ENCODE data around the gene MXRA8.

MXRA8 gene

GRCh38 chr1:1366699-1367066, 8.3 kb upstream of the MXRA8 start:
- no peak for DNase-seq (ENCODE audit: low spot score)

GRCh38 chr1:1365875-1366698, 7.7 kb upstream of the MXRA8 start:
- no peak for DNase-seq (ENCODE audit: low spot score)

DNA sequence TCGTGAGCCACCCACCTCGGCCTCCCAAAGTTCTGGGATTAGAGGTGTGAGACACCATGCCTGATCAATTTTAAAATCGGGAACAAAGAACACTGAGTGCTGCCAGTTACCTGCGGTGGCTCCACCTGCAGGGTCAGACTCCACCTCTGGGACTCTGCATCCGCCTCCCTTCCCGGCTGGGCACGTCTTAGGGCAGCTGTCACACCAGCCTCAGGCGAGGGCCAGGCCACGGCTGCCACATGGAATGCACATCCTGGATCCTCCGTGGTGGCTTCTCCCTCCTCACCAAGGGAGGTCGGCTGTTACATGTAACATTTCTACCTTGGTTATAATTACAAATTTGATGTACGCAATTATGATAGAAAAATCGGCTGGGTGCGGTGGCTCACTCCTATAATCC, 5.9 kb upstream of the MXRA8 start:
- DNase-seq (ENCODE audit: low spot score): no peak

DNA sequence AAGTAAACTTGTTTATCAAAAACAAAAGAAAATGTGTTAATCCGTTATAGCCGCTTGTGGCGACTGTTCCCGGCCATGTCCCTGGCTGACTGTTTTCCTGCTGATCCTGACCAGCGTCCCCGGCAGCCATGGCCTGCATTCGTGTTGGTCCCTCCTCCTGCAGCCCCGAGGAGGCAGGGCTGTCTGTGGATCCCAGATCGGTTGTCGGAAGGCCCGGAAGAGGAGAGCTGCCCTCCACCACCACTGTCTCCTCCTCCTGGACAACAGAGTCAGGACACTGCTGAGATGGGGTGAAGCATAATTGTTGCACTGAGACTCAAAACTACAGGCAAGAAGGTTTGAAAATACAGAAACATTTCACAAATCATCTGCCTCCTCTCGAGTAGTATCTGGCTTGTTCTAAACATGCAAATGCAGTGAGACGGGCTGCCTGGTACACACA, 3.6 kb upstream of the MXRA8 start:
- DNase-seq (ENCODE audit: low spot score): no peak

DNA sequence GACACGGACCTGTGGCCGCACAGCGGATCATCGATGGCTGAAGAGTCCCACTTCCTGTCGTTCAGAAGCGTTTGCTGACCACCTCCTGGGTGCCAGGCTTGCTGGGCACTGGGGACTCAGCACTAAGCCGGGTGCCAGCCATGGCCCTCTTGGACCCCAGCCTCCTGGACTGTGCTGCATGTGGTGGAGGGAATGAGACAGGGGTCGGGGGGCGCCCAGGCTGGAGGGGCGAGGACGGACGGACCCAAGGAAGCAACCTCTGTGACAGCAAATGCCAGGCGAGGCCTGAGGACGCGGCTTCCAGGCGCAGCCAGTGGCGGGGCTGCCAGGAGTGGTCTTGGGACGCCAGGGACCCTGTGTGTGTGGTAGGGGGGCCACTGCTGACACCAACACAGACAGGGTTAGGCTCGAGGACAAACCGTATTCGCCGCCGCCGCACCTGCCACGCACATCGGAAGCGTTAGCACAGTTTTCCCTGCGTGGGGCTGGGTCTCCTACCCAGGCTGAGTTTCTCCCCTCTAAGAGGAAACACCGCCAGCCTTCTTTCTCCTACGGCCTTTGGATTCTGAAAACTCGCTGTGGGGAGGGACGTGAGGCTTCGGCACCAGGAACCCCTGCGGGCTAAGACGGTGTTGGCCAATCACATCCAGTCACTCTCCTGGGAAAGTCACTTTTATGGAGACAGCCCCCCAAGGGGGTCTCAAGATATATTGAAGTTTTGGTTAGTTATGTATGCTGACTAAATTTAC, 3.1 kb upstream of the MXRA8 start:
- no peak for DNase-seq (ENCODE audit: low spot score)

DNA sequence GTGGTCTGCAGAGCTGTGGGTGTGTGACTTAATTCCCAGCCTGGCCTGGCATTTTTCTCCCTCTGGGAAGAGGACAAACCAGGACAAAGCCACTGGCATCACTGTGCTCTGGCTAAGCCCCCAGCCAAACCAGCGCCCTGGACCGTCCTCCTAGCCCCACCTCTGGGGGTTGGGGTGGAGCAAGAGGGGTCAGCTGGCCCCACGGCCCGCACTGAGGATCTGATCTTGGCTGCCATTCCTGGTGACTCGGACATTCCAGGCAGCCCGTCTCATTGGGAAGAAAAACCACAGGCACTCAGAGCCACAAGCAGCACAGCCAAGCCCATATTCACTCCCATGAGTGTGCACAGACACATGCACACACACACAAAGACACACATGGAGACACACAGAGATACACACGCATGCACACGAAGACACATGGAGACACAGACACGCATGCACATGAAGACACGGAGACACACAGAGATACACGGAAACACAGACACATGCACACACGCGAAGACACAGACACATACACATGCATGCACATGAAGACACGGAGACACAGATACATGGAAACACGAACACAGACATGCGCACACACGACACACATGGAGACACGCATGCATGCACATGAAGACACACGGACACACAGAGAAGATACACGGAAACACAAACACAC, 2.3 kb upstream of the MXRA8 start:
- DNase-seq (ENCODE audit: low spot score): no peak

DNA sequence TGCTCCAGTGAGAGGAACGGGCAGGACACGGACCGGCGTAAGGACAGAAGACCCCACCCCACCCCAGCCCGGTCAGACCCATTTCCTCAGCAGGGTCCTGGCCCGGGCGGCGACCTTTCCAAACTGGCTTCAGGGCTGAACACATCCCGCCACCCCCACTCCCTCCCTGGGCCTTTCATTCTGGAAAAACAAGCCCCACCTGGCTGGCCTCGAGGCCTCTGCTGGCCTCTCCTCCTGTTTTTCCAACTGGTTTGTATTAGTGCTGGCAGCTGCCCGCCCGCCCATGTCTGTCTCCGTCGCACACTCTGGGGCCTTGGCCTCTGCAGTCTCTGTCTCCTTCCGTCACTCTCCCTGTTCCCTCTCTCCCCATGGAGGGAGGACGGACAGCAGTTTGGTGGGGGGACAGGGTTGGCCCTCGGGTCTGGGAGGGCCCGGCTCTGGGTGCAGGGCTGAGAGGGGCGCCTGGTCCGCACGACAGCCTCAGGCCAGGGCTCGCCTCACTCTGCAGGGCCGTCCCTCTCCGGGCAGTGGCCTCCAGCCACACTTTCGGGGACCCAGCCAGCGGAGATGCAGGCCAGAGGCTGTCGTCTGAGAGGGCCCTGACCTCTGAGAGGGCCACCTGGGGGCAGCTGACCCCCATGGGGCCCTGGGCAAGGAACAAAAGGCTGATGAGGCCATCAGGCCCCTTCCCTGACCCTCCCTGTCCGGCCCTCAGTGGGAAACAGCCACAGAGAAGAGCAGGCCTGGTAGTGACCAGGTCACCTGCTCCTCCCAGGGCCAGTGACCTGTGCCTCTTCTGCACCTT, 1.5 kb upstream of the MXRA8 start:
- no peak for DNase-seq (ENCODE audit: low spot score)

GRCh38 chr1:1359308-1359663, 931 bp upstream of the MXRA8 start:
- DNase-seq (ENCODE audit: low spot score): no peak

DNA sequence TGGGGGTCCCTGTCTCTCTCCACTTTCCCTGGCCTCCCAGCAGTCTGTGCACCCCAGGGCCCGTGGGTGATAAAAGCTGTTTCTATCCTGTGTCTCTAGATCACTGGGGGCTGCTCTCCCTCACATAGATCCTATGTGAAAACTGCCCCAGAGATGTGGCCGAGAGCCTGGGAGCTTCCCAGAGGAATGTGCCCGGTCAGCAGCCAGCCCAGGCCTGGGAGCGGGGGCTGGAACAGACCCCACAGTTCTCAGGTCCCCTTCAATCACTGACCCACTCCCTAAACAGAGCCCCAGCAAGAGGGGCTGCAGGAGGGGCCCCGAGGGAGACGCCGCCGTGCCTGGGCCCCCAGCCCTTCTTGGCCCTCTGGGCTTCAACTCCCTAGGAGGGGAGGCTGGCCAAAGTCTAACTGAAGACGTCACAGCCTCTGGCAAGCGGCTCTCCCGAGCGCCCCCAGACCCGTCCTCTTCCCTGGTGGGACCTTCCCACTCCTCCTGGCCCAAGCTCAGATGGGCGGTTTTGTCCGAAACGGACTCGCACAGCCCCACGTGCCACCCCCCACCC, 403 bp downstream of the MXRA8 start:
- DNase-seq (ENCODE audit: low spot score): no peak

DNA sequence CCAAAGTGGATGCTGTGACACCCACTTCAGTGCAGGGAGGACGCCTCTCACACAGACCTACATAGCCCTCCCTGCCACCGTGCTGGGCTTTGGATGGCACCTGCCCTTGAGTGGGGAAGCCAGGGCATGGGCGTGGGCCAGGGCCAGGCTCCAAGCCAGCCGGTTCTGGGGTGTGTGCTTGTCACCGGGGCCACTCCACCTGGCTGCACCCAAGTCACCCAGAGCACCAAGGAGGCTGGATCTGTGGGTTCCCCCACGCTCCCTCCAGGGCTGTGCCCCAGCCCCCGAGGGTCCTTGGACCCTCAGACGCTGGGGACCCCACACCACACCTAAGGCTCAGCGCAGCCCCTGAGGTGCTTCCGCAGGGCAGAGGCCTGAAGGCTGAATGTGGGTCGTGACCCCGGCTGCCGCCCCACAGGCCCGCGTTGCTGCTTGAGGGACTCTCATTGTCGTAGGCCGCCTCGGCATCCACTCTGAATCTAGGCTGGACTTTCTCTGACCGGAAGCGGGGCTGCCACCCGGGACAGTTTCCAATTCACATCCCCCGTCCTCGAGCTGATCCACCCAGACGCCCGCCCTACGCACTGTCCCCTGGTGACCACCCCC, 1.5 kb downstream of the MXRA8 start:
- no peak for DNase-seq (ENCODE audit: low spot score)

DNA sequence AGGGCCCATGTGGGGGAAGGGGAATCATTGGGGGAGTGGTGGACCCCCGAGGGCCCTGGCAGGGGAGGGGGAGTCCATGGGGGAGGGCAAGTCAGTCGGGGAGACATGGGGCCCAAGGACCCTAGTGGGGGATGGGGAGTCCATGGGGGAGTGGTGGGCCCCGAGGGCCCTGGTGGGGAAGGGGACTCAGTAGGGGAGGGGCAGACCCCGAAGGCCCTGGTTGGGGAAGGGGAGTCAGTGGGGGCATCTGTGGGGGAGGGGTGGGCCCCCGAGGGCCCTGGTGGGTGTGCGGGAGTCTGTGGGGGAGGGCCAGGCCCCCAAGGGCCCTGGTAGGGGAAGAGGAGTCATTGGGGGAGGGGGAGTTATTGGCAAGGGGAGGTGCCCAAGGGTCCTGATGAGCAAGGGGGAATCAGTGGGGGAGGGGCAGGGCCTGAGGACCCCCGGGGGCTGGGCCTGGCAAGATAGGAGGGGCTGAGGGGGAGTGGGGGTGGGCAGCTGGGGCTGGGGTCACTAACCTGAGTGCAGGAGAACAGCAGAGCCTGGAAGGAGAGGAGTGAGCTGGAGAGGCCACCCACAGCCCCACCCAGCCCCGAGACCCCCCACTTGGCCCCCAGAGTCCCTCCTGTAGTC, 2.1 kb downstream of the MXRA8 start:
- DNase-seq (ENCODE audit: low spot score): no peak

DNA sequence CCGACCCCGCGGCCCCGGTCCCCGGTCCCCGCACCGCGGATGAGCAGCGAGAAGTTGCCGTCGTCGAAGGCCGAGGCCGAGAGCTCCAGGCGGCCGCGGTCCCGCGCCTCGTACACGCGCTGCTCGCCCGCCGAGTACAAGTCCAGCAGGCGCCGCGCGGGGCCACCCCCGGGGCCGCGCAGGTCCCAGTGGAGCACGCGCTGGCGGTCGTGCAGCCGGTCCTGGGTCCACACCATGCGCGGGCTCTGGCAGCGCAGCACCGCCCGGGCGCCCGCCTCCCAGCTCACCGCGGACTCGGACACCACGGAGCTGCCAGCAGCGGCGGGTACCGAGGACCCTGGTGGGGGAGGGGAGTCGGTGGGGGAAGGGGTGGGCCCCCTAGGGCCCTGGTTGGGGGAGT, 2.9 kb downstream of the MXRA8 start:
- DNase-seq (ENCODE audit: low spot score): no peak

- DNase-seq (ENCODE audit: low spot score): no peak
Measured at GRCh38 chr1:1354271-1355247, 3.8 kb downstream of the MXRA8 start.

GRCh38 chr1:1353389-1354151, 4.8 kb downstream of the MXRA8 start:
- DNase-seq (ENCODE audit: low spot score): no peak

DNA sequence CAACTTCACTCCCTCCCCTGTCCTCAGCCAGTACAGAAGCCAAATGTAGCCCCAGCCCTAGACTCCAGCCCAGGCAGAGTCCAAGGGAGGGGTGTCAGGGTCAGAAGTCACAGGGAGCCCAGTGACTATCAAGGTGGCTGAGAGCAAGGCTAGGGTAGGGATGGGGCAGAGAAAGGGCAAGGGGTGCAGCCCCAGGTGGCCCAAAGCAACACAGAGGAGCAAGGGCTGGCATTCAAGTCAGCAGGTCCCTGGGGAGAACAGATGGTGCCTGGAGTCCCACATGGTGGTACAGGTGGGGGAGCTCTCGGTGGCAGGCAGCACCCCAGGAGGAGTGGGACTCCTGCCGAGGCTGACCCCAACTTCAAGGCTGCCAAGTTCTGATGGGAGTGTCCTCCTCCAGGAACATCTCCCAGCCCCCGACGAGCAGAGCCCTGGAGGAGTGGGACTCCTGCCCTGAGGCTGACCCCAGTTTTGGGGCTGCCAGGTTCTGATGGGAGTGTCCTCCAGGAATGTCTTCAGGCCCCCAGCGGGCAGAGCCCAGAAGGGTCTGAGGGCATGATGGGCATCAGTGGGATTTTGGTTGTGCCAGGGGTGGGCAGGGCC, 5.5 kb downstream of the MXRA8 start:
- no peak for DNase-seq (ENCODE audit: low spot score)

GRCh38 chr1:1351511-1352427, 6.6 kb downstream of the MXRA8 start:
- no peak for DNase-seq (ENCODE audit: low spot score)

- peak; percentile 83 for DNase-seq (ENCODE audit: low spot score)
Measured at GRCh38 chr1:1349256-1350012, 8.9 kb downstream of the MXRA8 start, which contains the start of gene DVL1. TSS of gene DVL1 (minus strand) at chr1:1349418. CDS start at chr1:1349065, 353 bp downstream.

All from HuH-7 (cell line).